Neural cell (in vitro differentiated cells): Measurements from ENCODE around the gene NSL1. TPM values are rescaled to one million over a fixed set of nuclear protein-coding genes. Genes with fewer than 3 reads are reported as not detected.
"Not testable (repeated sequence)": the region's sequence is repeated elsewhere in the genome, so short reads cannot be mapped to it uniquely, and the experiment has no call there.

Experiments used
- H2AFZ ChIP-seq: fragments of 200-600, 300-800 bp; sonication (generic), shearing (Covaris generic); 2 replicates; pipeline ENCODE4 v1.6.0; 2014; ENCODE audit warnings: low read depth, mild to moderate bottlenecking, antibody characterized with exemption, low read length, moderate library complexity
- H3F3A ChIP-seq: fragments of 200-600 bp; shearing (Covaris generic); 2 replicates; pipeline ENCODE4 v1.6.1; 2016; ENCODE audit warnings: mild to moderate bottlenecking, moderate library complexity, mixed read lengths, antibody characterized with exemption, low read length; ENCODE audit not compliant: insufficient read depth, poor library complexity, severe bottlenecking
- H3K27ac ChIP-seq: fragments of 200-600, 300-800 bp; sonication (generic), shearing (Covaris generic); 2 replicates; pipeline ENCODE4 v1.5.1; 2014; ENCODE audit warnings: mild to moderate bottlenecking, low read length, moderate library complexity
- H3K27me3 ChIP-seq: fragments of 300-800, 200-600 bp; sonication (generic), shearing (Covaris generic); 2 replicates; pipeline ENCODE4 v1.6.0; 2014; ENCODE audit warnings: mild to moderate bottlenecking, low read depth, low read length, moderate library complexity; ENCODE audit not compliant: insufficient read depth
- H3K36me3 ChIP-seq: fragments of 300-800, 200-600 bp; sonication (generic), shearing (Covaris generic); 2 replicates; pipeline ENCODE4 v1.5.1; 2014; ENCODE audit warnings: mild to moderate bottlenecking, antibody characterized with exemption, low read length, moderate library complexity; ENCODE audit not compliant: insufficient read depth
- H3K4me2 ChIP-seq: fragments of 300-800, 200-600 bp; sonication (generic), shearing (Covaris generic); 2 replicates; pipeline ENCODE4 v1.6.0; 2014; ENCODE audit warnings: mild to moderate bottlenecking, low read length
- H3K4me3 ChIP-seq: fragments of 300-800, 200-600 bp; sonication (generic), shearing (Covaris generic); 2 replicates; pipeline ENCODE4 v1.5.1; 2014; ENCODE audit warnings: mild to moderate bottlenecking, low read length, moderate library complexity
- H3K79me2 ChIP-seq: fragments of 200-600 bp; shearing (Covaris generic); replicated peaks from 2 replicates; pipeline ENCODE4 v1.6.0; 2014; ENCODE audit warnings: mild to moderate bottlenecking, low read length, moderate library complexity; ENCODE audit not compliant: insufficient read depth
- H3K9ac ChIP-seq: fragments of 300-800, 200-600 bp; sonication (generic), shearing (Covaris generic); 2 replicates; pipeline ENCODE4 v1.6.1; 2016; ENCODE audit warnings: mild to moderate bottlenecking, low read length, mixed read lengths
- H3K9me2 ChIP-seq: fragments of 200-600 bp; shearing (Covaris generic); 2 replicates; pipeline ENCODE4 v1.6.1; 2016; ENCODE audit warnings: mild to moderate bottlenecking, low read length, mixed read lengths; ENCODE audit not compliant: insufficient read depth
- H3K9me3 ChIP-seq: fragments of 200-600, 300-800 bp; sonication (generic), shearing (Covaris generic); 2 replicates; pipeline ENCODE4 v1.6.1; 2016; ENCODE audit warnings: mild to moderate bottlenecking, mixed run types, low read length, moderate library complexity, mixed read lengths
- H4K20me1 ChIP-seq: fragments of 200-600 bp; shearing (Covaris generic); 2 replicates; pipeline ENCODE4 v1.6.1; 2016; ENCODE audit warnings: mild to moderate bottlenecking, mixed run types; ENCODE audit not compliant: insufficient read depth
- EP300 ChIP-seq: fragments of 450-650 bp; conservative IDR thresholded peaks from 2 replicates; pipeline ENCODE4 v1.6.1; 2014; ENCODE audit warnings: antibody characterized with exemption, mild to moderate bottlenecking, moderate library complexity; ENCODE audit not compliant: poor library complexity, severe bottlenecking
- EZH2 ChIP-seq: fragments of 200-600, 300-800 bp; shearing (Covaris generic), sonication (generic); IDR thresholded peaks from 2 replicates; pipeline ENCODE4 v1.6.1; 2014; ENCODE audit warnings: antibody characterized with exemption, low read length, borderline replicate concordance, mild to moderate bottlenecking; ENCODE audit not compliant: insufficient read depth, poor library complexity, severe bottlenecking
- MXI1 ChIP-seq: fragments of 450-650 bp; conservative IDR thresholded peaks from 2 replicates; pipeline ENCODE4 v1.6.1; 2014; ENCODE audit warnings: antibody characterized with exemption, mild to moderate bottlenecking; ENCODE audit not compliant: poor library complexity, severe bottlenecking
- POLR2AphosphoS5 ChIP-seq: IDR thresholded peaks from 2 replicates; pipeline ENCODE4 v1.6.1; 2012
- RAD21 ChIP-seq: fragments of 450-650 bp; conservative IDR thresholded peaks from 2 replicates; pipeline ENCODE4 v1.6.1; 2014; ENCODE audit warnings: antibody characterized with exemption, mild to moderate bottlenecking, moderate library complexity
- SMC3 ChIP-seq: fragments of 450-650 bp; conservative IDR thresholded peaks from 2 replicates; pipeline ENCODE4 v1.6.1; 2014; ENCODE audit warnings: antibody characterized with exemption, mild to moderate bottlenecking, moderate library complexity; ENCODE audit not compliant: poor library complexity
- TAF1 ChIP-seq: IDR thresholded peaks from 2 replicates; pipeline ENCODE4 v1.6.1; 2012; ENCODE audit warnings: low read depth
- polyA plus RNA-seq: library from polyadenylated mRNA; depleted of rRNA; stranded (reverse); fragments of >200 nt; gene quantifications from 2 replicates; pipeline ENCODE4 v1.2.3, GENCODE V29; 2014
- TF ChIP-seq, protein P1 (sequence below): IDR thresholded peaks from 2 replicates; pipeline ENCODE4 v1.6.1; 2012; ENCODE audit warnings: borderline replicate concordance
- TF ChIP-seq, protein P2 (sequence below): fragments of 450-650 bp; IDR thresholded peaks from 2 replicates; pipeline ENCODE4 v1.5.1; 2014; ENCODE audit warnings: antibody characterized with exemption, mild to moderate bottlenecking, moderate library complexity; ENCODE audit not compliant: poor library complexity, severe bottlenecking

Gene NSL1
- polyA plus RNA-seq, 1 donor from 2014 or later = 40.4 TPM

DNA sequence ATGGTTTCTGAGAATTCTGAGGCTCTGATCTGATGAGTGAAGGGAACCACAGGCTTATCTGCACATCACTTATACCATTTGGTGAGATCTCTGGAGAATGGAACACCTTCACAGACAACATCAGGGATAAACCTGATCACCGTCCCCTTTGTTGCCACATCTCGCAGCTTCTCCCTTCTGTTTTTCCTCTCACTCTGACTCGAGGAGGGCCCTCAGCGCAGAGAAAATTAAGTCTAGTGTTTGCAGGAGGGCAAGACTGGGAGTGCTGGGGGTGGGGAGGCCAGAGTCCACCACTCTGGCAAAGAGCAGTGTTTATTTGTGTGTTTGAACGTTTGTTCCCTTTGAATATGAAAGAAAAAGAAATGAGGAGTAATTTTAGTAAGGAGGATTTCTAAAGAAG, 63.0 kb downstream of the NSL1 start:
- Histone ChIP-seq H4K20me1 (no peaks in the 10 kb centered on the region), H2AFZ (no peak overlapping the region), H3K79me2 (no peaks in the 10 kb centered on the region), H3K36me3 (no peaks in the 10 kb centered on the region), H3K9ac (no peak overlapping the region), H3K4me3 (no peak overlapping the region), H3K9me3 (no peaks in the 10 kb centered on the region), H3K9me2 (no peaks in the 10 kb centered on the region), H3F3A (no peaks in the 10 kb centered on the region), H3K4me2 (no peak overlapping the region), H3K27me3 (no peaks in the 10 kb centered on the region), H3K27ac (no peak overlapping the region)
- TF ChIP-seq POLR2AphosphoS5 = no peak
- TF ChIP-seq, protein P1, sequence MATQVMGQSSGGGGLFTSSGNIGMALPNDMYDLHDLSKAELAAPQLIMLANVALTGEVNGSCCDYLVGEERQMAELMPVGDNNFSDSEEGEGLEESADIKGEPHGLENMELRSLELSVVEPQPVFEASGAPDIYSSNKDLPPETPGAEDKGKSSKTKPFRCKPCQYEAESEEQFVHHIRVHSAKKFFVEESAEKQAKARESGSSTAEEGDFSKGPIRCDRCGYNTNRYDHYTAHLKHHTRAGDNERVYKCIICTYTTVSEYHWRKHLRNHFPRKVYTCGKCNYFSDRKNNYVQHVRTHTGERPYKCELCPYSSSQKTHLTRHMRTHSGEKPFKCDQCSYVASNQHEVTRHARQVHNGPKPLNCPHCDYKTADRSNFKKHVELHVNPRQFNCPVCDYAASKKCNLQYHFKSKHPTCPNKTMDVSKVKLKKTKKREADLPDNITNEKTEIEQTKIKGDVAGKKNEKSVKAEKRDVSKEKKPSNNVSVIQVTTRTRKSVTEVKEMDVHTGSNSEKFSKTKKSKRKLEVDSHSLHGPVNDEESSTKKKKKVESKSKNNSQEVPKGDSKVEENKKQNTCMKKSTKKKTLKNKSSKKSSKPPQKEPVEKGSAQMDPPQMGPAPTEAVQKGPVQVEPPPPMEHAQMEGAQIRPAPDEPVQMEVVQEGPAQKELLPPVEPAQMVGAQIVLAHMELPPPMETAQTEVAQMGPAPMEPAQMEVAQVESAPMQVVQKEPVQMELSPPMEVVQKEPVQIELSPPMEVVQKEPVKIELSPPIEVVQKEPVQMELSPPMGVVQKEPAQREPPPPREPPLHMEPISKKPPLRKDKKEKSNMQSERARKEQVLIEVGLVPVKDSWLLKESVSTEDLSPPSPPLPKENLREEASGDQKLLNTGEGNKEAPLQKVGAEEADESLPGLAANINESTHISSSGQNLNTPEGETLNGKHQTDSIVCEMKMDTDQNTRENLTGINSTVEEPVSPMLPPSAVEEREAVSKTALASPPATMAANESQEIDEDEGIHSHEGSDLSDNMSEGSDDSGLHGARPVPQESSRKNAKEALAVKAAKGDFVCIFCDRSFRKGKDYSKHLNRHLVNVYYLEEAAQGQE = no peak
- no peak for TF ChIP-seq RAD21
- TF ChIP-seq EZH2 = no peak
- no peak for TF ChIP-seq MXI1
- TF ChIP-seq SMC3 = no peak
- TF ChIP-seq EP300 = no peak
- TF ChIP-seq TAF1 = no peak
- TF ChIP-seq, protein P2, sequence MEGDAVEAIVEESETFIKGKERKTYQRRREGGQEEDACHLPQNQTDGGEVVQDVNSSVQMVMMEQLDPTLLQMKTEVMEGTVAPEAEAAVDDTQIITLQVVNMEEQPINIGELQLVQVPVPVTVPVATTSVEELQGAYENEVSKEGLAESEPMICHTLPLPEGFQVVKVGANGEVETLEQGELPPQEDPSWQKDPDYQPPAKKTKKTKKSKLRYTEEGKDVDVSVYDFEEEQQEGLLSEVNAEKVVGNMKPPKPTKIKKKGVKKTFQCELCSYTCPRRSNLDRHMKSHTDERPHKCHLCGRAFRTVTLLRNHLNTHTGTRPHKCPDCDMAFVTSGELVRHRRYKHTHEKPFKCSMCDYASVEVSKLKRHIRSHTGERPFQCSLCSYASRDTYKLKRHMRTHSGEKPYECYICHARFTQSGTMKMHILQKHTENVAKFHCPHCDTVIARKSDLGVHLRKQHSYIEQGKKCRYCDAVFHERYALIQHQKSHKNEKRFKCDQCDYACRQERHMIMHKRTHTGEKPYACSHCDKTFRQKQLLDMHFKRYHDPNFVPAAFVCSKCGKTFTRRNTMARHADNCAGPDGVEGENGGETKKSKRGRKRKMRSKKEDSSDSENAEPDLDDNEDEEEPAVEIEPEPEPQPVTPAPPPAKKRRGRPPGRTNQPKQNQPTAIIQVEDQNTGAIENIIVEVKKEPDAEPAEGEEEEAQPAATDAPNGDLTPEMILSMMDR = no peak

DNA sequence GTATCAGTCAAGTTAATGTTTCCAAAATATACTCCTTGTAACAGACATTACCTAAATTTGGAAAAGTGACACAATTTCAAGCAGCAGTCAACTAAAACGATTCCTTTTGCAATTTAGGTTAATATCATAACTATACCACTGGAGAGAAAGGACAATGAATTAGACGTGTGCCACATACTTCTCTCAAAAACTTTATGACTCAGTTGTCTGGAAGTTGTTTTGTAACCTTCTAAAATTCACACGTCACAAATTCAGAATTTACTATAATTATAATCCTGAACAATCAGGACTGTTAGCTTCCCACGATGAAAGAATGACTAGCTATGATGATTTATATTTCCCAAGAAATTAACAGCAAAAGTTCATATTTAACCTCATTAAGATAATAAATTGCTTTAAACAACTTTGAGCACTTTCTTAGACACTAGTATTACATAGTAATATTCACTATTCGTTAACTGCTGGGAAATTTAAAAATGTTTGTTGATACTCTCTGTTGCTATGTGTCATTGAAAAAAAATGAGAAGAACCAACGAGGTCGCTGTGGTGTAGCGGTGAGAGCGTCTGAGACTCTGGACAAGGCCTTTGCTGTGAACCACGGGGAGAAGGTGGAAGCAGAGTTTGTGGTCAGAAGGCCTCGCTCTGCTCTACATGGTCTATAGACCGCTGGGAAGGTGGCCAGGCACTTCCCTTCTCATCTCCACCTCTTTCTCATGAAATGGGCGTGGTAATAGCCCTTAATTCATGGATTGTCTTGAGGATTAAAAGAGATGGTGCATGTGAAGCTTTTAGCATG, 64.0 kb downstream of the NSL1 start:
- H3K79me2 ChIP-seq = no peaks in the 10 kb centered on the region
- H3K4me2 ChIP-seq = no peak overlapping the region
- no peak overlapping the region for H3K4me3 ChIP-seq
- no peak overlapping the region for H2AFZ ChIP-seq
- H3K27ac ChIP-seq = no peak overlapping the region
- H3K36me3 ChIP-seq = no peaks in the 10 kb centered on the region
- H3K9me3 ChIP-seq = no peaks in the 10 kb centered on the region
- no peaks in the 10 kb centered on the region for H4K20me1 ChIP-seq
- H3K9me2 ChIP-seq = no peaks in the 10 kb centered on the region
- H3F3A ChIP-seq = no peaks in the 10 kb centered on the region
- H3K27me3 ChIP-seq = no peaks in the 10 kb centered on the region
- no peak overlapping the region for H3K9ac ChIP-seq
- TF ChIP-seq, protein P2 = no peak
- no peak for TF ChIP-seq SMC3
- no peak for TF ChIP-seq POLR2AphosphoS5
- TF ChIP-seq RAD21 = no peak
- no peak for TF ChIP-seq EP300
- TF ChIP-seq TAF1 = no peak
- TF ChIP-seq, protein P1 = no peak
- TF ChIP-seq EZH2 = no peak
- TF ChIP-seq MXI1 = no peak

DNA sequence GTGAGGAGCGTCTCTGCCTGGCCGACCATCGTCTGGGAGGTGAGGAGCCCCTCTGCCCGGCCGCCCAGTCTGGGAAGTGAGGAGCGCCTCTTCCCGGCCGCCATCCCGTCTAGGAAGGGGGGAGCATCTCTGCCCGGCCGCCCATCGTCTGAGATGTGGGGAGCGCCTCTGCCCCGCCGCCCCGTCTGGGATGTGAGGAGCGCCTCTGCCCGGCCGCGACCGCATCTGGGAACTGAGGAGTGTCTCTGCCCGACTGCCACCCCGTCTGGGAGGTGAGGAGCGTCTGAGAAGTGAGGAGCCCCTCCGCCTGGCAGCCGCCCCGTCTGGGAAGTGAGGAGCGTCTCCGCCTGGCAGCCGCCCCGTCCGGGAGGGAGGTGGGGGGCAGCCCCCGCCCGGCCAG, 66.9 kb downstream of the NSL1 start:
- H3K4me2 ChIP-seq, H4K20me1 ChIP-seq, H3F3A ChIP-seq, H3K36me3 ChIP-seq, H3K9ac ChIP-seq, H3K27ac ChIP-seq, H3K9me2 ChIP-seq, H2AFZ ChIP-seq, H3K4me3 ChIP-seq, H3K79me2 ChIP-seq, H3K27me3 ChIP-seq, H3K9me3 ChIP-seq: not testable (repeated sequence)
